Panc1 (cell line): ENCODE results near the gene ELK4. TPM values are rescaled to one million over a fixed set of nuclear protein-coding genes. Genes with fewer than 3 reads are reported as not detected.

ENCODE experiments used
- ATAC-seq: fragments of 200-7000 bp; cut with Tn5 transposase; 2 replicates; pipeline ENCODE4 v1.9.1; 2020; ENCODE audit warnings: mild to moderate bottlenecking, moderate library complexity
- BruUV-seq: library from RNA; stranded (reverse); fragments of 400-500 nt; replicated peaks from 2 replicates; lab custom pipeline; 2021; lab: Mats Ljungman, UMichigan
- CTCF ChIA-PET: fragments of 300-600 bp; sonication (Branson Sonifier 250); formaldehyde crosslinking; loops from one replicate; lab custom pipeline; 2022; ENCODE audit warnings: antibody characterized with exemption; lab: Charles Lee
- POLR2A ChIA-PET: fragments of 300-600 bp; sonication (Branson Sonifier 250); formaldehyde crosslinking; loops from one replicate; lab custom pipeline; 2022; ENCODE audit warnings: antibody characterized with exemption; lab: Charles Lee
- DNase-seq: peaks from one replicate; pipeline ENCODE4 v3.0.0-alpha.2; 2010; ENCODE audit warnings: low read depth, low spot score
- H3K27ac ChIP-seq: 2 replicates; pipeline ENCODE4 v1.5.1; 2011; ENCODE audit warnings: mild to moderate bottlenecking, low read length, inconsistent platforms
- H3K27me3 ChIP-seq: fragments of 200-500 bp; sonication (Bioruptor generic); 2 replicates; pipeline ENCODE4 v1.6.0; 2014; ENCODE audit warnings: low read length, inconsistent platforms; ENCODE audit not compliant: control insufficient read depth, insufficient read depth
- H3K36me3 ChIP-seq: fragments of 200-500 bp; sonication (Bioruptor generic); 2 replicates; pipeline ENCODE4 v1.5.1; 2014; ENCODE audit warnings: inconsistent platforms, mild to moderate bottlenecking, low read length, moderate library complexity; ENCODE audit not compliant: control insufficient read depth, insufficient read depth
- H3K4me1 ChIP-seq: 2 replicates; pipeline ENCODE4 v1.5.1; 2011; ENCODE audit warnings: inconsistent platforms, mild to moderate bottlenecking, low read length, moderate library complexity; ENCODE audit not compliant: control insufficient read depth, insufficient read depth
- H3K4me3 ChIP-seq, 2 experiments: 2 replicates each; pipeline ENCODE4 v1.5.1; 2011 to 2012; ENCODE audit warnings: low read depth in 2 of 2, low read length in 2 of 2, mild to moderate bottlenecking in 2 of 2, inconsistent platforms in 1 of 2, moderate library complexity in 1 of 2
- H3K9me3 ChIP-seq: fragments of 200-500 bp; sonication (Bioruptor generic); 2 replicates; pipeline ENCODE4 v1.5.1; 2014; ENCODE audit warnings: low read depth, mild to moderate bottlenecking, inconsistent platforms, low read length, moderate library complexity; ENCODE audit not compliant: control insufficient read depth, insufficient read depth
- POLR2AphosphoS5 ChIP-seq: IDR thresholded peaks from 2 replicates; pipeline ENCODE4 v1.6.1; 2012; ENCODE audit warnings: mild to moderate bottlenecking, low read depth, low read length, moderate library complexity
- REST ChIP-seq, 2 experiments: IDR thresholded peaks; 2 replicates each; pipeline ENCODE4 v1.6.1; 2011 to 2012; ENCODE audit warnings: low read depth in 2 of 2, control low read depth in 1 of 2, low read length in 1 of 2, mild to moderate bottlenecking in 1 of 2, moderate library complexity in 1 of 2; ENCODE audit not compliant: insufficient read depth in 1 of 2
- SIN3A ChIP-seq: IDR thresholded peaks from 2 replicates; pipeline ENCODE4 v1.6.1; 2012; ENCODE audit warnings: low read depth, mild to moderate bottlenecking, low read length, moderate library complexity, borderline replicate concordance; ENCODE audit not compliant: insufficient read depth
- TCF7L2 ChIP-seq: IDR thresholded peaks from 2 replicates; pipeline ENCODE4 v1.6.1; 2011; ENCODE audit warnings: mild to moderate bottlenecking, low read depth, low read length, inconsistent platforms
- in situ Hi-C: cut with HindIII; loops from 2 replicates; pipeline ENCODE4 v1.10.0; 2016; ENCODE audit warnings: low sequenced_read_pairs, low pct_unique_long_range_greater_than_20kb
- intact Hi-C: fragments of 100-400 bp; cut with micrococcal nuclease; formaldehyde crosslinking; loops from one replicate; pipeline ENCODE4 v1.10.0; 2022; ENCODE audit not compliant: unreplicated experiment
- total RNA-seq: library from RNA; stranded (reverse); gene quantifications from one replicate; pipeline ENCODE4 v1.2.1, GENCODE V29; 2021; ENCODE audit not compliant: unreplicated experiment
- TF ChIP-seq, protein P1 (sequence below): fragments of 450-650 bp; IDR thresholded peaks from 2 replicates; pipeline ENCODE4 v1.5.1; 2017; ENCODE audit warnings: mild to moderate bottlenecking

ELK4 gene
- total RNA-seq, 1 experiment from 2014 or later = 54.6 TPM

- Histone ChIP-seq H3K27me3 (peaks cover 38% of the 10 kb centered on the region), H3K9me3 (no peaks in the 10 kb centered on the region), H3K27ac (no peak overlapping the region), H3K4me3 (no peak overlapping the region), H3K36me3 (no peaks in the 10 kb centered on the region), H3K4me1 (no peaks in the 10 kb centered on the region; the same call in 1 of the 2 replicates)
- in situ Hi-C loops = no loop called here
- POLR2A ChIA-PET = no interaction called here
- TF ChIP-seq TCF7L2 (no peak), REST (IDR thresholded peaks at IDR 0.05; ENCODE audit: insufficient read depth in 1 of 2, low read depth in 2 of 2, low read length in 1 of 2) (no peak), SIN3A (no peak), POLR2AphosphoS5 (no peak)
- DNase-seq (no peak), ATAC-seq (peak; percentile 62)
- BruUV-seq = no TSS peak
- CTCF ChIA-PET = interaction anchor here (0.6 kb wide), 1 partner anchor 172 kb away, joined by 3 read pairs; no protein-coding TSS in a partner anchor
- intact Hi-C loops = no loop called here
These were observed 63.1 kb downstream of the ELK4 start for GRCh38 chr1:205568469-205569361.

DNA sequence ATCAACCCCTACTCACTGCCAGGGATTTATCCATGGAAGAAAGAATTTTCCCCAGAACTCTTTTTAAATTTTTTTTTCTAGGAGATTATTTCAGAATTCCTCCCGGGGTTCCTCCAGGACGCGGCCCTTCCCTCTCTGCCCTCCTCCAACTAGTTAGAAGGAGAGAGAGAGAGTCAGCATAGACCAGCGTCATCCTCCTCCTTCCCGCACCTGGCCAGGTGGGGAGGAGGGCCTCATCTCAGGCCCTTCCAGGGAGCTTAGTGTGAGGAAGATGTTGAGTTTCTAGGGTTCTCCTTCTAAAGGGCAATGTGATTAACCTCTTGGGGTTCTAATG is 63.7 kb downstream of the ELK4 start:
- DNase-seq (no peak), ATAC-seq (no peak)
- Histone ChIP-seq H3K4me1 (no peaks in the 10 kb centered on the region; the same call in 1 of the 2 replicates), H3K9me3 (no peaks in the 10 kb centered on the region), H3K27ac (no peak overlapping the region), H3K4me3 (no peak overlapping the region), H3K27me3 (peaks cover 38% of the 10 kb centered on the region), H3K36me3 (no peaks in the 10 kb centered on the region)
- BruUV-seq = no TSS peak
- POLR2A ChIA-PET = no interaction called here
- in situ Hi-C loops (no loop called here), intact Hi-C loops (no loop called here)
- CTCF ChIA-PET = no interaction called here
- TF ChIP-seq POLR2AphosphoS5 (no peak), SIN3A (no peak)

DNA sequence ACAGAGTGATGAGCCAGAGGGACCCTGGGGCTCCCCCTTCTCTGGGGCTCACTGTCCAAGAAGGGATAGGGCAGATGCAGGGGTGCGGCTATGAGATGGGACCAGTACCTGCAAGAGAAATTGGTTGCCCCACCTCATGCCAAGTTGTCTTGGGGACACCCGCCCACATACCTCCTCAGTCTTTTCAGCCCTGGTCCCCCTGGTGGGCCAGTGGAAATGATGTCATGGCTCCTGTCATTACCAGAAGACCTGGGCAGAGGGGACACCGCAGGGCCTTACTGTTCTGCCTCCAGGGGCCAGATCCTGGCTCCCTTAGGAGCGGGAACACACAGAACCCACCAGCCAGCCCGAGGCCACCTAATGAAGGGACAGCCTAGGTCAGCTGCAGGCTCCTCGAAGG is 64.1 kb downstream of the ELK4 start:
- TF ChIP-seq REST (IDR thresholded peaks at IDR 0.05; ENCODE audit: insufficient read depth in 1 of 2, low read depth in 2 of 2, low read length in 1 of 2) (no peak), POLR2AphosphoS5 (no peak), TCF7L2 (no peak), SIN3A (no peak)
- TF ChIP-seq, protein P1, sequence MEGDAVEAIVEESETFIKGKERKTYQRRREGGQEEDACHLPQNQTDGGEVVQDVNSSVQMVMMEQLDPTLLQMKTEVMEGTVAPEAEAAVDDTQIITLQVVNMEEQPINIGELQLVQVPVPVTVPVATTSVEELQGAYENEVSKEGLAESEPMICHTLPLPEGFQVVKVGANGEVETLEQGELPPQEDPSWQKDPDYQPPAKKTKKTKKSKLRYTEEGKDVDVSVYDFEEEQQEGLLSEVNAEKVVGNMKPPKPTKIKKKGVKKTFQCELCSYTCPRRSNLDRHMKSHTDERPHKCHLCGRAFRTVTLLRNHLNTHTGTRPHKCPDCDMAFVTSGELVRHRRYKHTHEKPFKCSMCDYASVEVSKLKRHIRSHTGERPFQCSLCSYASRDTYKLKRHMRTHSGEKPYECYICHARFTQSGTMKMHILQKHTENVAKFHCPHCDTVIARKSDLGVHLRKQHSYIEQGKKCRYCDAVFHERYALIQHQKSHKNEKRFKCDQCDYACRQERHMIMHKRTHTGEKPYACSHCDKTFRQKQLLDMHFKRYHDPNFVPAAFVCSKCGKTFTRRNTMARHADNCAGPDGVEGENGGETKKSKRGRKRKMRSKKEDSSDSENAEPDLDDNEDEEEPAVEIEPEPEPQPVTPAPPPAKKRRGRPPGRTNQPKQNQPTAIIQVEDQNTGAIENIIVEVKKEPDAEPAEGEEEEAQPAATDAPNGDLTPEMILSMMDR = no peak
- intact Hi-C loops = no loop called here
- H3K9me3 ChIP-seq = no peaks in the 10 kb centered on the region
- H3K27me3 ChIP-seq = peaks cover 36% of the 10 kb centered on the region
- ChIA-PET CTCF (no interaction called here), POLR2A (no interaction called here)
- no peaks in the 10 kb centered on the region; the same call in 1 of the 2 replicates for H3K4me1 ChIP-seq
- no peak overlapping the region for H3K27ac ChIP-seq
- ATAC-seq (no peak), DNase-seq (no peak)
- no TSS peak for BruUV-seq
- no peaks in the 10 kb centered on the region for H3K36me3 ChIP-seq
- H3K4me3 ChIP-seq = no peak overlapping the region
- in situ Hi-C loops = no loop called here
